MV-4-11 (cell line): Measurements from ENCODE around the gene RO60.
"Not testable (repeated sequence)": the region's sequence is repeated elsewhere in the genome, so short reads cannot be mapped to it uniquely, and the experiment has no call there.

Source experiments
- DNase-seq: peaks from one replicate; lab custom pipeline; 2025; lab: John Stamatoyannopoulos, UW

Gene RO60

DNA sequence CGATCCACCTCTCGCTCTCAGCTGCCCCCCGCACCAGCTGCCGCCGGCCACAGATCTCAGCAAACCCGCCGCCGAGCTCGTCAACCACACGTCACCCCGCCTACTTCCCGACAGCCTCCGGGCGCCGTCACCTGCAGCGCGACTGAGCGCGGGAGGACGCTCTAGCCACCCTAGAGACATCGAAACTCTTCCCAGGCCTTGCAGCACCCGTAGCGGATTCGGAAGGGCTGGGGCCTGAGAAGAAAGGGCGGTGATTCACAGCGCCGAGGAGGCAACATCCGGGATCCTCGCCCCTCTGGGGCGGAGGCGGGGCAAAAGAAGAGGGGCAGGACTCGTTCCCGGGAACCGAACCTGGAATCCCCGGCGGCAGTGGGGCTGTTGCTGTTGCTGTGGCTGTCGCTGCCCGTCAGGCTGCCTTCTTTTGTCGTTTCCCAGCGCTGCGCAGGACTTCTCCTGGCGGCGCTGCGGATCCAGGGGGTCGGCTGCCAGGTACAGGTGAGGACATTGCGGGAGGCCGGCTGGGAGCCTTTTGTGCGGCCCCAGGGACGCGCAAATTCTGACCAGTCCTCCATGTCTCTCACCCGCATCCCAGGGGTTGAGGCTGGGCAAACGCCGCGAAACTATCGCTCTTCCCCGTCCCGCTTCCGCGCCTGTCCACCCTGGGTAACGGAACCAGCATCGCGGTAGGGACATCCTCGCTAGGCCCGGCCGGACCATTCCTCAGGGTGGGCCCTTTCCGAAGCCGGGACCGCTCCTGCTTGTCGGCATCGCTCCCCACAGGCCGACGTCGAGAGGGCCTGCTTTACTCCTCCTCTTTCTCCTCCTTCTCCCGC lies at the start of gene RO60, which contains the start of gene UCHL5:
Gene RO60 (plus strand): TSS at position 331 of the 833 bp plus-strand sequence. CDS start 9,443 bp downstream, outside the sequence.
Gene UCHL5 (minus strand): TSS at position 79 of the 833 bp plus-strand sequence. CDS start 100 bp downstream, outside the sequence.
- DNase-seq = peak; percentile 98

GRCh38 chr1:193011406-193011805 lies 48.0 kb upstream of the RO60 start:
- no peak for DNase-seq

DNA sequence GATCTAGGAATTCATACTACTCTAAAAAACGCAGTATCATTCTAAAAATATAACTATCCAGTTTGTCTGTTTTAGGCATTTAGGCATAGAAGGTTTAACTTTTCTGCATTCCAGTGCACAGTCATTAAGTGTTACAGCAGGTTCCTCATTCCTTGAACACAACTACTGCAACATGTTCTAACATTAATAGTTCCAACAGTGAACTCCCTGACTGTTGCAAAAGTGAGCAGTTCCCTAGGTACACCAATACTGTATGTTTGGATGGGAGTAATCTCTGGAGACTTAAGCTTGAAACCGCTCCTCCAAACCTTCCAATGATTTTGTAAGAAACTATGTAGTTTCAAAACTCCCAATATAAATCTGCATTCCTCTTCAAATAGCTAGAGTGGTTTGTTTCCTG lies 46.4 kb upstream of the RO60 start:
- DNase-seq = peak; percentile 46

- DNase-seq = no peak
Measured at GRCh38 chr1:193013707-193014106, 45.7 kb upstream of the RO60 start.

DNA sequence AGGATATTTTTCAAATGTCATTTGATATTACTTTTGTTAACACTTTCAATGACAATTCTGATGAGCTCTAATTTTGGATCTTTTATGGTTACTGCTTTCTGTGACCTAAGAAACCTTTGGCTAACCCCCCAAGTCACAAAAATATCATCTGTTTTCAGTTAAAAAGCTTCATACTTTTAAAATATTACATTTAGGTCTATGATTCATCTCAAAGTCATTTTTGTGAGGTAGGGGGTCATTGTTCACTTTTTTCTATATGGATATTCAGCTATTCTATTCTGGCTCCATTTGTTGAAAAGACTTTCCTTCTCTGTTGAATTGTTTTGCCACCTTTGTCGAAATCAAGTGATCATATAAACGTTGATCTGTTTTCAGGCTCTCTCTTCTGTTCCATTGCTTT lies 45.0 kb upstream of the RO60 start:
- DNase-seq = no peak

DNA sequence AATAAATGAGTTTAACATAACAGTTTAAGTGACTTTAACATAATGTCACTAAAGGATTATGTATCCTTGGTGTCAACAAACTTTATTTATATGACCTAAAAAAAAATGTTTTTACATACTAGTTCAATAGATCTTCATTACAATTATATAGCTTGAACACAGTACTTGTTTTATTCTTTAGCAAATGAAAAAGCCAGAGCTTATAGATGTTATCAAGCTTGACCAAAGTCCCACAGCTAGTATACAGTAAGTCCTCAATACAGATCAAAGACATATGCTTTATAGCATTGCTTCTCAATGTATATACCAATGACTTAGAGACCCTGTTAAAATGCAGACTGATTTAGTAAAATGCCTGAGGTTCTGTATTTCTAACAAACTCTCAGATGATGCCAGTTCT lies 42.6 kb upstream of the RO60 start:
- DNase-seq = no peak

GRCh38 chr1:193019442-193020026 lies 39.9 kb upstream of the RO60 start:
- peak; percentile 27 for DNase-seq

- no peak for DNase-seq
Measured at GRCh38 chr1:193025218-193025617, 34.2 kb upstream of the RO60 start.

- no peak for DNase-seq
Measured at GRCh38 chr1:193030280-193030679, 29.1 kb upstream of the RO60 start.

GRCh38 chr1:193031431-193031830 lies 28.0 kb upstream of the RO60 start:
- no peak for DNase-seq

- not testable (repeated sequence) for DNase-seq
Measured at GRCh38 chr1:193032643-193033427, 26.6 kb upstream of the RO60 start.

DNA sequence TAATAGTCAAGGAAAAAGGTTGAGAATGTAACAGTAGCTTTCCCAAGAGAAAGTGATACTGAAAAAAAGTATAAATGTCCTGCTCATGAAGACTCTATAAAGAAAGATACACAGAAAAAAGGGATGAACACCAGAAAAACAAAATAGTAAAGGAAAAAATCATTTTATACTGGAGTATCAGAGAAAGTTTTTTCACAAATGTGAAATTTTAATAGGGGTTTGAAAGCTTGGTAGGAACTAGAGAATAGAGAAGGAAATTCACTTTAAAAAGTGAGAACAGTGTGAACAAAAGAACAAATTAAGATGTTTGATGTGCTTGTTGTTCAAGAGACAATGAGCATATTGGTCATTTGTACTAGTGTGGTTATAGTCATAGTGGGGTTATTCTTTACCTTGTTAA lies 25.8 kb upstream of the RO60 start:
- no peak for DNase-seq

GRCh38 chr1:193036337-193037047 lies 22.9 kb upstream of the RO60 start:
- DNase-seq = no peak

GRCh38 chr1:193040011-193040410 lies 19.4 kb upstream of the RO60 start:
- DNase-seq = no peak

DNA sequence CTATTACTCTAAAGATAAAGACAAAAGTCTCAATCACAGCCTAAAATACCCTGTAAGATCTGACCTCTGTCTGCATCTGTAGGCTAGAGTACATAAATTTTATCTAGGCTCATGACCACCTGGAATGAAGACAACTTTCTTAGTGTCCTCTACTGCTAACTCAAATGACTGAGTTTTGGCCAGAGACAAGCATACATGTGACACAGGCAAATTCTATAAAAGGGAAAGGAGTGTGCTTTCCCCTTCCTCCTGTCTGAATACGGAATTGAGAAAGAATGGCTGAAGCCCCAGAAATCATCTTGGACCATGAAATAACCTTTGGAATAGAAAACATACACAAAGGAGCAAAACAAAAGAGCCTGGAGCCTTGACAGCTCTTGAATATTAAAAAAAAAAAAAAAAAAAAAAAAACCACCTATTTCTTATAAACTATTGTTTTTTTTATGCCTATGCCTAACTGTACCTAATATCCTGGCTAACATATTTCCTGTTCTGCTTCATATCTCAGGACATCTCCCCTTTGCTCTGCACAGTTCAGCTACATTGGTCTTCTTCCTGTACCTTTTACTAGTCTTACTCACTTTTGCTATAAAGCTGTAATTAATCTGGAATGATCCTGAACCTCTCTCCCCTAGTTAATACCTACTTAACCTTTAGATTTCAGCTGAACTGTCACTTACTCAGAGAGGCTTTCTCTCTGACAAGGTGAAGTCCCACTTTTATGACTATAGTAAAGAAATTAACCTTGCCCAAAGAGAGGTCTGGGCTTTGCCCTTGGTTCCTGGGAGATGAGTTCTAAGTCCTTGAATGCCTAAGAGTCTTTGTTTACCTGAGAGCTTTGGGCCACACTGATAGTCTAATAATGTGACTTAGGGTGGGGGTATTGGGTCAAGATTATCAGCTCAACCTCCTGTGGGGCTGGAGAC lies 16.4 kb upstream of the RO60 start:
- no peak for DNase-seq

- not testable (repeated sequence) for DNase-seq
Measured at GRCh38 chr1:193048913-193049312, 10.5 kb upstream of the RO60 start.

DNA sequence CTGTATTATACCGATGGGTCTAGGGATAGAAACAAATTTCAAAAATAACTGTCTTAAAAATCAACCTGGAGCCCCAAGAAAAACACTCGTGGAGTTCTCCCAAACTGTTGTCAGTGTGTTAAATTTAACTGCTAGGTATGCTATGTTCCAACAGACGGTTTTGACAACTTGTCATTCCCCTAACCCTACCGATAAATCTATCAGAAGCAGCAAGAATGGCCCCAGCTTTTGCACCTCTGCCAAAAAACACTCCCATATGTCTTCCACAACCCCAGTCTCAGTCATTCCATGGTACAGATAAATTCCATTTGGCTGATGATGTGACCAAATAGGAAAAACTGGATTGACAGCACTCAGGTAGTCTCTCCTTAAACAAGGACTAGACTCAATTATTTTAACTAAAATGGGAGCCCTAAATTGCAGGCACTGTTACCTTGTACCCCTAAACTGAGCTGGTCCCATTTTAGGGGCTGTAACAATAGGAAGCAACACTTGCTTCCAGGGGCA lies 5.2 kb upstream of the RO60 start:
- no peak for DNase-seq

- DNase-seq = peak; percentile 65
Measured at GRCh38 chr1:193058529-193059281, 707 bp upstream of the RO60 start.

GRCh38 chr1:193060115-193060403 lies 647 bp downstream of the RO60 start:
- DNase-seq = no peak

DNA sequence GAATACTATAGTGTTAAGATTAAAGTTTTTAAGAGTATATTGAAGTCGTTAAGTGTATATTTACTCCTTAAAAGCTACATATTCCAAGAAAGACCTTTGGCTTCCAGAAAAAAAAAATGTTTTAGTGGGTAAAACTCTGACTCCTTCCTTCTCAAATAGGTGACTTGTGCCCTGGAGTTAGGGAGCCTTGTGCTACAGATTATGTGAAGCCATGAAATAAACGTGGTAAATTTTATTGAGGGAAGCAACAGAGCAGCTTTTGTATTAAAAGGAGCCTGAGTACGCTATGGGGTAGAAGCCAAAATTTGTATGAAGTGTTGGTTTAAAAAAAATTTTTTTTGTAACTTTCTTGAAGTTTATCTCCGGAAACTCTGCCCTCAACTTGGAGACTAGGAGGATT lies 994 bp downstream of the RO60 start:
- no peak for DNase-seq
